Mesothelial cell of epicardium (in vitro differentiated cells): ENCODE results near the gene GPR146. TPM values are rescaled to one million over a fixed set of nuclear protein-coding genes. Genes with fewer than 3 reads are reported as not detected.

ENCODE experiments used
- DNase-seq, 2 experiments: peaks; one replicate each; pipeline ENCODE4 v3.0.0; 2021; ENCODE audit warnings: low spot score in 2 of 2; ENCODE audit not compliant: unreplicated experiment in 2 of 2
- H3K27ac Mint-ChIP-seq: 2 replicates; pipeline ENCODE4 v1.8.0; 2021; ENCODE audit warnings: mixed read lengths
- H3K27me3 Mint-ChIP-seq: 2 replicates; pipeline ENCODE4 v1.8.0; 2021; ENCODE audit warnings: low read depth, mixed read lengths
- H3K36me3 Mint-ChIP-seq: 2 replicates; pipeline ENCODE4 v1.8.0; 2021; ENCODE audit warnings: mixed read lengths
- H3K4me1 Mint-ChIP-seq: 2 replicates; pipeline ENCODE4 v1.8.0; 2021; ENCODE audit warnings: mixed read lengths
- H3K4me3 Mint-ChIP-seq: 2 replicates; pipeline ENCODE4 v1.8.0; 2021; ENCODE audit warnings: mild to moderate bottlenecking, moderate library complexity, mixed read lengths
- H3K9me3 Mint-ChIP-seq: 2 replicates; pipeline ENCODE4 v1.8.0; 2021; ENCODE audit warnings: mixed read lengths
- CTCF ChIP-seq: fragments of 200-600 bp; sonication (generic); IDR thresholded peaks from one replicate; pipeline ENCODE4 v1.5.0; 2021; ENCODE audit warnings: antibody characterized with exemption; ENCODE audit not compliant: unreplicated experiment
- total RNA-seq: library from RNA; stranded (reverse); gene quantifications from 3 replicates; pipeline ENCODE4 v1.2.1, GENCODE V29; 2021

The GPR146 gene
- total RNA-seq, 1 donor from 2014 or later: 1.0 TPM

DNA sequence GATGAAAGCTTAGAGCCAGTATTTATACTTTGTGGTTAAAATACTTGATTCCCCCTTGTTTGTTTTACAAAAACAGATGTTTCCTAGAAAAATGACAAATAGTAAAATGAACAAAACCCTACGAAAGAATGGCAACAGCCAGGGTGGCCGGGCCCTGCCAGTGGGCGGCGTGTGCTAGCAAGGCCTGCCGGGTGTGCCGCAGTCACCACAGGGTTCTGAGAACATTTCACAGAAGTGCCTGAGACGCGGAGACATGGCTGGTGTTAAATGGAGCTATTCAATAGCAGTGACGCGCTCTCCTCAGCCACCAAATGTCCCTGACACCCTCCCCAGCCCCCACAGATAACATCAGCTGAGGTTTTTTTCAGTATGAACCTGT, 14.5 kb downstream of the GPR146 start:
- Mint-ChIP-seq H3K9me3 (no peaks in the 10 kb centered on the region), H3K27ac (peak overlapping the region; percentile 77), H3K4me3 (no peak overlapping the region), H3K27me3 (no peaks in the 10 kb centered on the region), H3K36me3 (peaks cover 3% of the 10 kb centered on the region), H3K4me1 (peaks cover 7% of the 10 kb centered on the region)
- DNase-seq: no peak
- no peak for TF ChIP-seq CTCF

- no peak for DNase-seq
- peaks cover 3% of the 10 kb centered on the region for H3K36me3 Mint-ChIP-seq
- no peak for TF ChIP-seq CTCF
- no peaks in the 10 kb centered on the region for H3K9me3 Mint-ChIP-seq
- peaks cover 7% of the 10 kb centered on the region for H3K4me1 Mint-ChIP-seq
- peak overlapping the region; percentile 55 for H3K4me3 Mint-ChIP-seq
- peak overlapping the region; percentile 85 for H3K27ac Mint-ChIP-seq
- H3K27me3 Mint-ChIP-seq: no peaks in the 10 kb centered on the region
Measured at GRCh38 chr7:1059200-1060091, 15.1 kb downstream of the GPR146 start.

DNA sequence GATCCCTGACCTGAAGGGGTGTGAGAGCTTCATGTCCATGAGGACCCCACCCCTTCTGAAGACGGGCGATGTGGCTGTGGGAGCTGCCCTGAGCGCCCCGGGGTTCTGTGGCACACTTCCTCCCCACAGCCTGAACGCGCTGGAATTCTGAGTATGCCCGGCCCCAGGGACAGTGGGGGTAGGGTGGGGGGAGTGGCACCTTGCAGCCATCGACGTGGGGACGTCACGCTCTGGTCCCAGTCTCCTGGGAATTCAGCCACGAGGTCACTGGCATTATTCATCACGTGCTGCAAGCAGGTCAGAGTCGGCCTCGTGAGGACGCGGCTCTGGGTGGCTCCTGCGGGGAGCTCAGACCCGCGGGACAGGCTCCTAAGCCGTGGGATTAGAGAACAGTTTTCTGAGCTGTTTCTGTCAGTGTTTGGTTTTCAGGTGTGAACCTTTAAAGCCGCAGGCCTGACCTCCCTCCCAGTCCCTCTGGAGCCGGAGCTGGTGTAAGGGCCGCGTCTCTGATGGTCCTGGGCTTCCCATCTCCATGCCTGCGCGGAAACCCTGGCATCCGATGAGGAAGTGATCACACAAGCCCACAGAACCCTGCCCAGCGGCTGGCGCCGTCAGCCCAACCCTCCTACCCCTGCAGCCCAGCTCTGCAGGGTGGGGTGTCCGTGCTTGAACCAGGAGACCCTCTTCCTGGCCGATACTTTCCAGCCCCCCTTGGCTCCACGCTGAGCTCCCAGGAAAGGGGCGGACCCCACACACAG, 16.1 kb downstream of the GPR146 start:
- Mint-ChIP-seq H3K4me3 (peak overlapping the region; percentile 55), H3K36me3 (peaks cover 3% of the 10 kb centered on the region), H3K27me3 (no peaks in the 10 kb centered on the region), H3K27ac (peak overlapping the region; percentile 85), H3K4me1 (peaks cover 10% of the 10 kb centered on the region), H3K9me3 (no peaks in the 10 kb centered on the region)
- TF ChIP-seq CTCF: no peak
- no peak for DNase-seq

- DNase-seq: no peak
- no peak for TF ChIP-seq CTCF
- Mint-ChIP-seq H3K4me1 (peaks cover 12% of the 10 kb centered on the region), H3K36me3 (peaks cover 3% of the 10 kb centered on the region), H3K27me3 (no peaks in the 10 kb centered on the region), H3K9me3 (no peaks in the 10 kb centered on the region), H3K27ac (no peak overlapping the region), H3K4me3 (no peak overlapping the region)
Measured at GRCh38 chr7:1061180-1061579, 16.8 kb downstream of the GPR146 start.

- no peak overlapping the region for H3K27ac Mint-ChIP-seq
- no peak overlapping the region for H3K4me3 Mint-ChIP-seq
- peaks cover 3% of the 10 kb centered on the region for H3K36me3 Mint-ChIP-seq
Measured at GRCh38 chr7:1062296-1063294, 18.2 kb downstream of the GPR146 start.

More at GRCh38 chr7:1062296-1063294, 18.2 kb downstream of the GPR146 start:
- no peaks in the 10 kb centered on the region for H3K27me3 Mint-ChIP-seq
- H3K9me3 Mint-ChIP-seq: no peaks in the 10 kb centered on the region
- no peak for DNase-seq
- peaks cover 12% of the 10 kb centered on the region for H3K4me1 Mint-ChIP-seq
- no peak for TF ChIP-seq CTCF
